HEK293T (cell line): Measurements from ENCODE around the gene TEDC1.

Source experiments
- ARNT ChIP-seq: fragments of 450-650 bp; IDR thresholded peaks from 2 replicates; pipeline ENCODE4 v1.6.1; 2017; ENCODE audit warnings: mild to moderate bottlenecking
- BHLHE40 ChIP-seq: fragments of 450-650 bp; IDR thresholded peaks from 2 replicates; pipeline ENCODE4 v1.6.1; 2016; ENCODE audit warnings: mild to moderate bottlenecking, moderate library complexity, borderline replicate concordance
- FOXM1 ChIP-seq: fragments of 450-650 bp; IDR thresholded peaks from 2 replicates; pipeline ENCODE4 v1.6.1; 2017; ENCODE audit warnings: mild to moderate bottlenecking, borderline replicate concordance
- HDGF ChIP-seq: fragments of 450-650 bp; IDR thresholded peaks from 2 replicates; pipeline ENCODE4 v1.6.1; 2017; ENCODE audit warnings: antibody characterized with exemption, borderline replicate concordance
- PKNOX1 ChIP-seq: fragments of 450-650 bp; IDR thresholded peaks from 2 replicates; pipeline ENCODE4 v1.6.1; 2016
- SP1 ChIP-seq: fragments of 450-650 bp; IDR thresholded peaks from 2 replicates; pipeline ENCODE4 v1.6.1; 2017
- SUZ12 ChIP-seq: fragments of 450-650 bp; IDR thresholded peaks from 2 replicates; pipeline ENCODE4 v1.6.1; 2016; ENCODE audit warnings: mild to moderate bottlenecking
- ZNF384 ChIP-seq: fragments of 450-650 bp; IDR thresholded peaks from 2 replicates; pipeline ENCODE4 v1.6.1; 2016

GRCh38 chr14:105529319-105529568 lies 38.2 kb downstream of the TEDC1 start:
- no peak for TF ChIP-seq ARNT
- no peak for TF ChIP-seq SUZ12
- TF ChIP-seq SP1: no peak
- TF ChIP-seq FOXM1: no peak
- TF ChIP-seq PKNOX1: no peak
- TF ChIP-seq BHLHE40: no peak
- TF ChIP-seq ZNF384: no peak
- TF ChIP-seq HDGF: no peak
